ENCODE measurements around the gene CACNA2D3.

DNA sequence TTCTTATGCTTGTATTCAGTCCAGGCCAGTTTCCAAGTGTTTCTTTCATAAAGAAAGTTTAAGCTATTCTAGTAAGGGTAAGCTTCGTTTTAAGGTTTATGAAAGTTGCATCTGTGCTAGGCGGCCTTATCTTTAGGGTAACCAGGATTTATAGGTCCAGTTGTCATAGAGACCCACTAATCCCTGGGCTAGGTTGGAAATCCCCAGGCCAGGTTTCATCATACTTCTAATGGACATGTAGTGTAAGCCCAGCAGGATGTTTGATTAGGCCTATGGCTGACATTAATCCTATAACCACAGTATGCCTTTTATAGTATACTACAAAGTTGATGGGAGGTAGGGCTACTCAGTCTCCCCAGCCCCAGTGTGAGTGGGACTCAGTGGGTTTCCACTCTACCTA, 312.4 kb downstream of the CACNA2D3 start:
- TF ChIP-seq, protein P1, sequence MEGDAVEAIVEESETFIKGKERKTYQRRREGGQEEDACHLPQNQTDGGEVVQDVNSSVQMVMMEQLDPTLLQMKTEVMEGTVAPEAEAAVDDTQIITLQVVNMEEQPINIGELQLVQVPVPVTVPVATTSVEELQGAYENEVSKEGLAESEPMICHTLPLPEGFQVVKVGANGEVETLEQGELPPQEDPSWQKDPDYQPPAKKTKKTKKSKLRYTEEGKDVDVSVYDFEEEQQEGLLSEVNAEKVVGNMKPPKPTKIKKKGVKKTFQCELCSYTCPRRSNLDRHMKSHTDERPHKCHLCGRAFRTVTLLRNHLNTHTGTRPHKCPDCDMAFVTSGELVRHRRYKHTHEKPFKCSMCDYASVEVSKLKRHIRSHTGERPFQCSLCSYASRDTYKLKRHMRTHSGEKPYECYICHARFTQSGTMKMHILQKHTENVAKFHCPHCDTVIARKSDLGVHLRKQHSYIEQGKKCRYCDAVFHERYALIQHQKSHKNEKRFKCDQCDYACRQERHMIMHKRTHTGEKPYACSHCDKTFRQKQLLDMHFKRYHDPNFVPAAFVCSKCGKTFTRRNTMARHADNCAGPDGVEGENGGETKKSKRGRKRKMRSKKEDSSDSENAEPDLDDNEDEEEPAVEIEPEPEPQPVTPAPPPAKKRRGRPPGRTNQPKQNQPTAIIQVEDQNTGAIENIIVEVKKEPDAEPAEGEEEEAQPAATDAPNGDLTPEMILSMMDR (IDR thresholded peaks at IDR 0.05) = no peak
- TF ChIP-seq EP300 (IDR thresholded peaks at IDR 0.05) = no peak

Measured in tibial nerve (tissue), 4 donors.